H9 (cell line): ENCODE measurements around the gene GEMIN2. TPM values are rescaled to one million over a fixed set of nuclear protein-coding genes. Genes with fewer than 3 reads are reported as not detected.
A peak's percentile ranks its signal among the peaks of the same experiment; 100 is the strongest.

ENCODE experiments used
- DNase-seq: peaks from one replicate; pipeline ENCODE4 v3.0.0-alpha.2; 2017
- H2AFZ ChIP-seq: one replicate; pipeline ENCODE4 v1.6.1; 2013; ENCODE audit warnings: mild to moderate bottlenecking, low read length, control low read depth, moderate library complexity
- H2AK5ac ChIP-seq: 2 replicates; pipeline ENCODE4 v1.6.1; 2013; ENCODE audit warnings: low read length, control low read depth, mixed read lengths; ENCODE audit not compliant: insufficient read length
- H2BK120ac ChIP-seq: one replicate; pipeline ENCODE4 v1.6.1; 2013; ENCODE audit warnings: low read depth, mild to moderate bottlenecking, low read length, control low read depth, inconsistent platforms; ENCODE audit not compliant: poor library complexity, severe bottlenecking
- H2BK12ac ChIP-seq: 2 replicates; pipeline ENCODE4 v1.6.1; 2013; ENCODE audit warnings: low read length, control low read depth, mixed read lengths, low read depth; ENCODE audit not compliant: insufficient read length
- H2BK15ac ChIP-seq: 2 replicates; pipeline ENCODE4 v1.6.1; 2013; ENCODE audit warnings: low read depth, low read length, control low read depth
- H2BK20ac ChIP-seq: one replicate; pipeline ENCODE4 v1.6.1; 2013; ENCODE audit warnings: low read depth, mild to moderate bottlenecking, low read length, control low read depth, inconsistent platforms; ENCODE audit not compliant: poor library complexity, severe bottlenecking
- H2BK5ac ChIP-seq: 2 replicates; pipeline ENCODE4 v1.6.1; 2013; ENCODE audit warnings: low read length, control low read depth, mixed read lengths; ENCODE audit not compliant: insufficient read length
- H3K14ac ChIP-seq: 2 replicates; pipeline ENCODE4 v1.6.1; 2013; ENCODE audit warnings: low read length, control low read depth; ENCODE audit not compliant: insufficient read depth
- H3K18ac ChIP-seq: 2 replicates; pipeline ENCODE4 v1.6.1; 2013; ENCODE audit warnings: low read depth, mild to moderate bottlenecking, mixed read lengths, low read length, control low read depth; ENCODE audit not compliant: insufficient read length
- H3K23ac ChIP-seq: 2 replicates; pipeline ENCODE4 v1.6.1; 2013; ENCODE audit warnings: low read length, control low read depth, mixed read lengths, low read depth; ENCODE audit not compliant: insufficient read length
- H3K23me2 ChIP-seq: 2 replicates; pipeline ENCODE4 v1.6.1; 2013; ENCODE audit warnings: low read depth, mild to moderate bottlenecking, mixed read lengths, low read length, control low read depth; ENCODE audit not compliant: insufficient read length, poor library complexity, severe bottlenecking
- H3K27ac ChIP-seq: 2 replicates; pipeline ENCODE4 v1.5.1; 2013; ENCODE audit warnings: low read length, control low read depth, mixed read lengths, low read depth; ENCODE audit not compliant: insufficient read length
- H3K27me3 ChIP-seq: 2 replicates; pipeline ENCODE4 v1.6.1; 2013; ENCODE audit warnings: low read length, control low read depth, inconsistent platforms; ENCODE audit not compliant: insufficient read depth
- H3K4ac ChIP-seq: 2 replicates; pipeline ENCODE4 v1.6.1; 2013; ENCODE audit warnings: low read depth, mild to moderate bottlenecking, control low read depth, inconsistent platforms, low read length, moderate library complexity
- H3K4me1 ChIP-seq: 2 replicates; pipeline ENCODE4 v1.6.1; 2013; ENCODE audit warnings: low read length, control low read depth, inconsistent platforms; ENCODE audit not compliant: insufficient read depth
- H3K4me2 ChIP-seq: 2 replicates; pipeline ENCODE4 v1.6.1; 2013; ENCODE audit warnings: low read length, control low read depth, mixed read lengths; ENCODE audit not compliant: insufficient read length, insufficient read depth
- H3K56ac ChIP-seq: 2 replicates; pipeline ENCODE4 v1.6.1; 2013; ENCODE audit warnings: low read depth, mild to moderate bottlenecking, mixed read lengths, low read length, control low read depth; ENCODE audit not compliant: insufficient read length
- H3K79me1 ChIP-seq: 2 replicates; pipeline ENCODE4 v1.6.1; 2013; ENCODE audit warnings: low read depth, mild to moderate bottlenecking, moderate library complexity, low read length, control low read depth, inconsistent platforms; ENCODE audit not compliant: insufficient read depth, poor library complexity, severe bottlenecking
- H3K79me2 ChIP-seq: 2 replicates; pipeline ENCODE4 v1.6.1; 2013; ENCODE audit warnings: low read length, control low read depth, inconsistent platforms; ENCODE audit not compliant: insufficient read depth
- H3K9ac ChIP-seq: 2 replicates; pipeline ENCODE4 v1.6.1; 2013; ENCODE audit warnings: low read length, control low read depth, mixed read lengths; ENCODE audit not compliant: insufficient read length; ENCODE audit errors: extremely low read depth
- H3K9me3 ChIP-seq: one replicate; pipeline ENCODE4 v1.6.1; 2013; ENCODE audit warnings: low read depth, low read length, inconsistent platforms; ENCODE audit not compliant: control insufficient read depth
- H3T11ph ChIP-seq: one replicate; pipeline ENCODE4 v1.6.1; 2013; ENCODE audit warnings: mild to moderate bottlenecking, low read length, control low read depth, inconsistent platforms
- H4K20me1 ChIP-seq: one replicate; pipeline ENCODE4 v1.6.1; 2013; ENCODE audit not compliant: control insufficient read depth, insufficient read length, insufficient read depth
- H4K5ac ChIP-seq: 2 replicates; pipeline ENCODE4 v1.6.1; 2013; ENCODE audit warnings: low read depth, mild to moderate bottlenecking, mixed read lengths, low read length, control low read depth; ENCODE audit not compliant: insufficient read length
- H4K8ac ChIP-seq: replicated peaks from 2 replicates; pipeline ENCODE4 v1.6.1; 2013; ENCODE audit warnings: low read length, control low read depth, mixed read lengths, low read depth; ENCODE audit not compliant: insufficient read length
- H4K91ac ChIP-seq: 2 replicates; pipeline ENCODE4 v1.6.1; 2013; ENCODE audit warnings: low read depth, mild to moderate bottlenecking, moderate library complexity, mixed read lengths, low read length, control low read depth; ENCODE audit not compliant: insufficient read length
- H3K27ac Mint-ChIP-seq, 3 experiments: 2 replicates in 2 of 3; 3 replicates in 1 of 3; pipeline ENCODE4 v1.8.0; 2020 to 2021; ENCODE audit warnings: mixed read lengths in 3 of 3, mild to moderate bottlenecking in 1 of 3, moderate library complexity in 1 of 3
- H3K27me3 Mint-ChIP-seq: 2 replicates; pipeline ENCODE4 v1.8.0; 2021; ENCODE audit warnings: low read depth, mild to moderate bottlenecking, moderate library complexity, mixed read lengths
- H3K36me3 Mint-ChIP-seq, 3 experiments: 2 replicates in 2 of 3; 3 replicates in 1 of 3; pipeline ENCODE4 v1.8.0; 2020 to 2021; ENCODE audit warnings: low read depth in 3 of 3, mixed read lengths in 3 of 3; ENCODE audit not compliant: insufficient read depth in 1 of 3
- H3K4me1 Mint-ChIP-seq, 2 experiments: 2 replicates each; pipeline ENCODE4 v1.8.0; 2020; ENCODE audit warnings: mixed read lengths in 2 of 2
- H3K4me3 Mint-ChIP-seq, 2 experiments: 2 replicates in 1 of 2; 3 replicates in 1 of 2; pipeline ENCODE4 v1.8.0; 2020 to 2021; ENCODE audit warnings: mild to moderate bottlenecking in 2 of 2, mixed read lengths in 2 of 2, moderate library complexity in 1 of 2
- H3K9me3 Mint-ChIP-seq, 2 experiments: 2 replicates in 1 of 2; 3 replicates in 1 of 2; pipeline ENCODE4 v1.8.0; 2020; ENCODE audit warnings: mild to moderate bottlenecking in 2 of 2, mixed read lengths in 2 of 2, moderate library complexity in 1 of 2
- CTCF ChIP-seq: fragments of 200-600 bp; sonication (generic); conservative IDR thresholded peaks from 3 replicates; pipeline ENCODE4 v1.8.0; 2021; ENCODE audit warnings: antibody characterized with exemption, mild to moderate bottlenecking
- WGBS: extraction: QIAGEN DNeasy Blood & Tissue Kit; methylation state at CpG from one replicate; pipeline ENCODE4 v1.1.7; 2013; ENCODE audit warnings: missing lambda C conversion rate, low lambda C conversion rate, mixed read lengths; ENCODE audit not compliant: insufficient read length; ENCODE audit errors: extremely low coverage; 5-methylcytosine and 5-hydroxymethylcytosine counted together
- total RNA-seq: library from RNA; stranded (reverse); gene quantifications from 2 replicates; pipeline ENCODE4 v1.2.1, GENCODE V29; 2021

Gene GEMIN2
- total RNA-seq, 1 experiment from 2014 or later: 36.3 TPM

GRCh38 chr14:39145266-39145966 lies 31.3 kb downstream of the GEMIN2 start:
- no CpG with 5 or more reads among the region's 7 CpGs for WGBS

More at GRCh38 chr14:39145266-39145966, 31.3 kb downstream of the GEMIN2 start:
- 0 out of 2 replicates have a peak, but pooled peaks cover 2% of the 10 kb centered on the region for H3K27me3 Mint-ChIP-seq
- Histone ChIP-seq H3K14ac (no peak overlapping the region), H3T11ph (no peak overlapping the region), H3K27ac (no peak overlapping the region), H3K79me2 (no peaks in the 10 kb centered on the region), H2BK20ac (no peak overlapping the region), H3K56ac (no peak overlapping the region), H3K9me3 (no peaks in the 10 kb centered on the region), H3K4ac (no peak overlapping the region), H3K4me1 (no peaks in the 10 kb centered on the region), H3K23ac (no peak overlapping the region), H2AFZ (no peak overlapping the region), H4K91ac (no peak overlapping the region), H3K79me1 (no peaks in the 10 kb centered on the region), H3K9ac (no peak overlapping the region), H3K18ac (no peak overlapping the region), H2BK5ac (no peak overlapping the region), H4K20me1 (no peaks in the 10 kb centered on the region), H4K8ac (no peak overlapping the region), H2AK5ac (no peak overlapping the region), H3K23me2 (no peaks in the 10 kb centered on the region), H2BK15ac (no peak overlapping the region), H3K4me2 (no peak overlapping the region), H3K27me3 (no peaks in the 10 kb centered on the region), H2BK12ac (no peak overlapping the region), H2BK120ac (no peak overlapping the region), H4K5ac (no peak overlapping the region)
- H3K36me3 Mint-ChIP-seq: peaks cover 28 to 47% (median 37%) of the 10 kb centered on the region in 3 experiments
- H3K27ac Mint-ChIP-seq: peak overlapping the region in 1 of 3 experiments; percentile 9; a peak in 1 of 7 replicates
- H3K9me3 Mint-ChIP-seq: peaks cover 18 to 20% of the 10 kb centered on the region in 2 experiments
- TF ChIP-seq CTCF: no peak
- DNase-seq: no peak
- H3K4me1 Mint-ChIP-seq: 0 out of 4 replicates have a peak, but pooled peaks cover 0 to 3% of the 10 kb centered on the region in 2 experiments
- H3K4me3 Mint-ChIP-seq: no peak overlapping the region
